WTC11 (cell line): ENCODE results near the gene PNLIPRP1. TPM values are rescaled to one million over a fixed set of nuclear protein-coding genes. Genes with fewer than 3 reads are reported as not detected.

Experiments
- ATAC-seq: fragments of 200-7000 bp; cut with Tn5 transposase; 2 replicates; pipeline ENCODE4 v1.10.0; 2021; ENCODE audit warnings: mild to moderate bottlenecking, moderate library complexity
- CTCF ChIA-PET: fragments of 300-600 bp; sonication (Branson Sonifier 250); formaldehyde crosslinking; loops from one replicate; lab custom pipeline; 2021; ENCODE audit warnings: antibody characterized with exemption; lab: Charles Lee
- POLR2A ChIA-PET: fragments of 350-600 bp; sonication (Branson Sonifier 250); formaldehyde crosslinking; loops from one replicate; lab custom pipeline; 2021; ENCODE audit warnings: antibody characterized with exemption; lab: Charles Lee
- DNase-seq: peaks from one replicate; pipeline ENCODE4 v3.0.0; 2021; ENCODE audit warnings: low spot score
- H3K27ac Mint-ChIP-seq: 2 replicates; pipeline ENCODE4 v1.8.0; 2021; ENCODE audit warnings: mixed read lengths
- H3K27me3 Mint-ChIP-seq: 2 replicates; pipeline ENCODE4 v1.8.0; 2021; ENCODE audit warnings: low read depth, mild to moderate bottlenecking, moderate library complexity, mixed read lengths
- H3K36me3 Mint-ChIP-seq: 2 replicates; pipeline ENCODE4 v1.8.0; 2021; ENCODE audit warnings: mixed read lengths
- H3K4me1 Mint-ChIP-seq: 2 replicates; pipeline ENCODE4 v1.8.0; 2022; ENCODE audit warnings: mixed read lengths
- H3K4me3 Mint-ChIP-seq: 2 replicates; pipeline ENCODE4 v1.8.0; 2021; ENCODE audit warnings: mild to moderate bottlenecking, moderate library complexity, mixed read lengths
- H3K9me3 Mint-ChIP-seq: 2 replicates; pipeline ENCODE4 v1.8.0; 2021; ENCODE audit warnings: mixed read lengths
- CREM ChIP-seq: sonication (generic); formaldehyde crosslinking; IDR thresholded peaks from 2 replicates; pipeline ENCODE4 v1.8.1; 2022; ENCODE audit warnings: mild to moderate bottlenecking, missing genetic modification reagents, moderate library complexity
- ESRRA ChIP-seq: sonication (generic); formaldehyde crosslinking; IDR thresholded peaks from 2 replicates; pipeline ENCODE4 v1.8.1; 2022; ENCODE audit warnings: mild to moderate bottlenecking, missing genetic modification reagents, borderline replicate concordance
- ETV6 ChIP-seq: sonication (generic); formaldehyde crosslinking; IDR thresholded peaks from 2 replicates; pipeline ENCODE4 v1.8.1; 2022; ENCODE audit warnings: mild to moderate bottlenecking, missing genetic modification reagents
- GRHL2 ChIP-seq: fragments of 250-450 bp; sonication (Bioruptor Pico); IDR thresholded peaks from 2 replicates; pipeline ENCODE4 v1.8.0; 2022; ENCODE audit warnings: mild to moderate bottlenecking, moderate library complexity; ENCODE audit not compliant: insufficient replicate concordance, severe bottlenecking
- HMGA2 ChIP-seq: fragments of 250-450 bp; sonication (Bioruptor Pico); IDR thresholded peaks from 2 replicates; pipeline ENCODE4 v1.4.0; 2021; ENCODE audit warnings: mild to moderate bottlenecking, moderate library complexity
- KAT7 ChIP-seq: sonication (generic); formaldehyde crosslinking; IDR thresholded peaks from 2 replicates; pipeline ENCODE4 v1.8.1; 2023; ENCODE audit warnings: missing genetic modification reagents, mild to moderate bottlenecking, borderline replicate concordance
- MXD4 ChIP-seq: fragments of 250-450 bp; sonication (Bioruptor Pico); IDR thresholded peaks from 2 replicates; pipeline ENCODE4 v1.8.0; 2021; ENCODE audit warnings: mild to moderate bottlenecking, moderate library complexity, borderline replicate concordance
- MYBL2 ChIP-seq: sonication (generic); formaldehyde crosslinking; IDR thresholded peaks from 2 replicates; pipeline ENCODE4 v1.8.1; 2023; ENCODE audit warnings: mild to moderate bottlenecking, moderate library complexity, missing genetic modification reagents
- NR3C1 ChIP-seq: sonication (generic); formaldehyde crosslinking; conservative IDR thresholded peaks from 2 replicates; pipeline ENCODE4 v1.8.1; 2023; ENCODE audit warnings: low read depth, mild to moderate bottlenecking, missing genetic modification reagents
- RORB ChIP-seq: fragments of 250-450 bp; sonication (Bioruptor Pico); IDR thresholded peaks from 2 replicates; pipeline ENCODE4 v1.9.0; 2021; ENCODE audit warnings: mild to moderate bottlenecking
- SMAD4 ChIP-seq: sonication (generic); formaldehyde crosslinking; IDR thresholded peaks from 2 replicates; pipeline ENCODE4 v1.8.0; 2022; ENCODE audit warnings: mild to moderate bottlenecking, missing genetic modification reagents
- TP53 ChIP-seq: sonication (generic); formaldehyde crosslinking; IDR thresholded peaks from 2 replicates; pipeline ENCODE4 v1.8.1; 2023; ENCODE audit warnings: mild to moderate bottlenecking, missing genetic modification reagents
- ZBTB21 ChIP-seq: sonication (generic); formaldehyde crosslinking; IDR thresholded peaks from 2 replicates; pipeline ENCODE4 v1.8.1; 2023; ENCODE audit warnings: mild to moderate bottlenecking, missing genetic modification reagents, borderline replicate concordance
- ZNF263 ChIP-seq: sonication (generic); formaldehyde crosslinking; IDR thresholded peaks from 2 replicates; pipeline ENCODE4 v1.8.1; 2022; ENCODE audit warnings: low read depth, mild to moderate bottlenecking, moderate library complexity, missing genetic modification reagents
- ZNF317 ChIP-seq: sonication (generic); formaldehyde crosslinking; IDR thresholded peaks from 2 replicates; pipeline ENCODE4 v1.8.1; 2023; ENCODE audit warnings: low read depth, mild to moderate bottlenecking, moderate library complexity, missing genetic modification reagents, borderline replicate concordance
- ZNF396 ChIP-seq: fragments of 250-450 bp; sonication (Bioruptor Pico); IDR thresholded peaks from 2 replicates; pipeline ENCODE4 v1.8.0; 2021; ENCODE audit warnings: mild to moderate bottlenecking, moderate library complexity, borderline replicate concordance
- ZNF423 ChIP-seq: fragments of 250-450 bp; sonication (Bioruptor Pico); IDR thresholded peaks from 2 replicates; pipeline ENCODE4 v2.1.2; 2022; ENCODE audit warnings: mild to moderate bottlenecking, moderate library complexity
- total RNA-seq: library from RNA; stranded (reverse); gene quantifications from 3 replicates; pipeline ENCODE4 v1.2.3, GENCODE V29; 2021
- TF ChIP-seq, protein P1 (sequence below): sonication (generic); formaldehyde crosslinking; IDR thresholded peaks from 2 replicates; pipeline ENCODE4 v1.8.0; 2023; ENCODE audit warnings: mild to moderate bottlenecking, missing genetic modification reagents
- TF ChIP-seq, protein P2 (sequence below): sonication (generic); formaldehyde crosslinking; IDR thresholded peaks from 2 replicates; pipeline ENCODE4 v1.8.1; 2022; ENCODE audit warnings: low read depth, mild to moderate bottlenecking, moderate library complexity, missing genetic modification reagents, borderline replicate concordance
- TF ChIP-seq, protein P3 (sequence below): sonication (generic); formaldehyde crosslinking; IDR thresholded peaks from 2 replicates; pipeline ENCODE4 v1.8.1; 2022; ENCODE audit warnings: missing genetic modification reagents, borderline replicate concordance
- TF ChIP-seq, protein P4 (sequence below): fragments of 200-600 bp; IDR thresholded peaks from 2 replicates; pipeline ENCODE4 v1.8.0; 2022; ENCODE audit warnings: antibody characterized with exemption
- TF ChIP-seq, protein P5 (sequence below): sonication (generic); formaldehyde crosslinking; IDR thresholded peaks from 2 replicates; pipeline ENCODE4 v1.8.1; 2023; ENCODE audit warnings: mild to moderate bottlenecking, missing genetic modification reagents, moderate library complexity

The PNLIPRP1 gene
- total RNA-seq, 1 experiment from 2014 or later = 0.68 TPM

DNA sequence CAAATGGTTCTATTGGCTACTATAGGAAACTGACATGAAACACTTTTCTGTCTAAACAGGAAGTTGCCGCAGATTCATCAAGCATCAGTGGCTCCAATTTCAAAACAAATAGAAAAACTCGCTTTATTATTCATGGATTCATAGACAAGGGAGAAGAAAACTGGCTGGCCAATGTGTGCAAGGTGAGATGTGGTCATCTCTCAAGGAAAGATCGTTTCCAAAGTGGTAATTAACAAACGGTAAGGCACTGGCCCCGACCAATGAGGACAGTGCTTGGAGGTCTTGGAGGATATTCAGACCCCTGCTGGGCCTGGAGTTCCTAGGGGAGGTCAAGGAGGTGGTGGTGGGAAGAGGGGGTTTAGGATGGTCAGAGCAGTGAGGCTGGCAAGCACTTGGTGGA, 42.5 kb upstream of the PNLIPRP1 start (continued):
- TF ChIP-seq, protein P1, sequence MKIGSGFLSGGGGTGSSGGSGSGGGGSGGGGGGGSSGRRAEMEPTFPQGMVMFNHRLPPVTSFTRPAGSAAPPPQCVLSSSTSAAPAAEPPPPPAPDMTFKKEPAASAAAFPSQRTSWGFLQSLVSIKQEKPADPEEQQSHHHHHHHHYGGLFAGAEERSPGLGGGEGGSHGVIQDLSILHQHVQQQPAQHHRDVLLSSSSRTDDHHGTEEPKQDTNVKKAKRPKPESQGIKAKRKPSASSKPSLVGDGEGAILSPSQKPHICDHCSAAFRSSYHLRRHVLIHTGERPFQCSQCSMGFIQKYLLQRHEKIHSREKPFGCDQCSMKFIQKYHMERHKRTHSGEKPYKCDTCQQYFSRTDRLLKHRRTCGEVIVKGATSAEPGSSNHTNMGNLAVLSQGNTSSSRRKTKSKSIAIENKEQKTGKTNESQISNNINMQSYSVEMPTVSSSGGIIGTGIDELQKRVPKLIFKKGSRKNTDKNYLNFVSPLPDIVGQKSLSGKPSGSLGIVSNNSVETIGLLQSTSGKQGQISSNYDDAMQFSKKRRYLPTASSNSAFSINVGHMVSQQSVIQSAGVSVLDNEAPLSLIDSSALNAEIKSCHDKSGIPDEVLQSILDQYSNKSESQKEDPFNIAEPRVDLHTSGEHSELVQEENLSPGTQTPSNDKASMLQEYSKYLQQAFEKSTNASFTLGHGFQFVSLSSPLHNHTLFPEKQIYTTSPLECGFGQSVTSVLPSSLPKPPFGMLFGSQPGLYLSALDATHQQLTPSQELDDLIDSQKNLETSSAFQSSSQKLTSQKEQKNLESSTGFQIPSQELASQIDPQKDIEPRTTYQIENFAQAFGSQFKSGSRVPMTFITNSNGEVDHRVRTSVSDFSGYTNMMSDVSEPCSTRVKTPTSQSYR = no peak
- no peak for TF ChIP-seq MYBL2 (CRISPR knock-in tag)
- no peak for TF ChIP-seq ZNF423 (CRISPR knock-in tag)
- TF ChIP-seq ZNF263 (CRISPR knock-in tag) = no peak
- TF ChIP-seq GRHL2 (CRISPR knock-in tag) = no peak
- no peak for TF ChIP-seq MXD4 (CRISPR knock-in tag)
- TF ChIP-seq ETV6 (CRISPR knock-in tag) = no peak
- no peak for TF ChIP-seq SMAD4 (CRISPR knock-in tag)

DNA sequence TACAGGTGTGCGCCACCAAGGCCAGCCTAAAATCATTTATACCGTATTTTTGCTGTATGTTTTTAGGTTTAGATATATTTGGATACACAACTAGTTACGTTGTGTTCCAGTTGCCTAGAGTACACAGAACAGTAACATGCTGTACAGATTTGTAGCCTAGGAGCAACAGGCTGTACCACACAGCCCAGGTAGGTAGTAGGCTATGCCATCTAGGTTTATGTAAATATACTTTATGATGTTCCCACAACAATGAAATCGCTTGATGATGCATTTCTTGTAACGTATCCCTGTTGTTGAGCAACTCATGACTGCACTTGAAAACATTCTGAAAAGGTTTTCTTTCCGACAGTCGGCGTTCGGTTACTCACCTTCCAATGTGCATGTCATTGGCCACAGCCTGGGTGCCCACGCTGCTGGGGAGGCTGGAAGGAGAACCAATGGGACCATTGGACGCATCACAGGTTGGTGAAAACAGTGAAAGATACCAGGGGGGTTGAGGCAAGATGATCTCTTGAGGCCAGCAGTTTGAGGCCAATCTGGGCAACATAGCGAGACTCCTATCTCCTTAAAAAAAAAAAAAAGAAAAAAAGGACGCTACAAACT, 37.3 kb upstream of the PNLIPRP1 start:
- CTCF ChIA-PET = no interaction called here
- TF ChIP-seq TP53 (CRISPR knock-in tag) (no peak), ESRRA (CRISPR knock-in tag) (no peak), KAT7 (CRISPR knock-in tag) (no peak), RORB (no peak), ZNF396 (CRISPR knock-in tag) (no peak), MXD4 (CRISPR knock-in tag) (no peak)
- TF ChIP-seq, protein P2, sequence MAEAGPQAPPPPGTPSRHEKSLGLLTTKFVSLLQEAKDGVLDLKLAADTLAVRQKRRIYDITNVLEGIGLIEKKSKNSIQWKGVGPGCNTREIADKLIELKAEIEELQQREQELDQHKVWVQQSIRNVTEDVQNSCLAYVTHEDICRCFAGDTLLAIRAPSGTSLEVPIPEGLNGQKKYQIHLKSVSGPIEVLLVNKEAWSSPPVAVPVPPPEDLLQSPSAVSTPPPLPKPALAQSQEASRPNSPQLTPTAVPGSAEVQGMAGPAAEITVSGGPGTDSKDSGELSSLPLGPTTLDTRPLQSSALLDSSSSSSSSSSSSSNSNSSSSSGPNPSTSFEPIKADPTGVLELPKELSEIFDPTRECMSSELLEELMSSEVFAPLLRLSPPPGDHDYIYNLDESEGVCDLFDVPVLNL (CRISPR knock-in tag) = no peak
- TF ChIP-seq, protein P3, sequence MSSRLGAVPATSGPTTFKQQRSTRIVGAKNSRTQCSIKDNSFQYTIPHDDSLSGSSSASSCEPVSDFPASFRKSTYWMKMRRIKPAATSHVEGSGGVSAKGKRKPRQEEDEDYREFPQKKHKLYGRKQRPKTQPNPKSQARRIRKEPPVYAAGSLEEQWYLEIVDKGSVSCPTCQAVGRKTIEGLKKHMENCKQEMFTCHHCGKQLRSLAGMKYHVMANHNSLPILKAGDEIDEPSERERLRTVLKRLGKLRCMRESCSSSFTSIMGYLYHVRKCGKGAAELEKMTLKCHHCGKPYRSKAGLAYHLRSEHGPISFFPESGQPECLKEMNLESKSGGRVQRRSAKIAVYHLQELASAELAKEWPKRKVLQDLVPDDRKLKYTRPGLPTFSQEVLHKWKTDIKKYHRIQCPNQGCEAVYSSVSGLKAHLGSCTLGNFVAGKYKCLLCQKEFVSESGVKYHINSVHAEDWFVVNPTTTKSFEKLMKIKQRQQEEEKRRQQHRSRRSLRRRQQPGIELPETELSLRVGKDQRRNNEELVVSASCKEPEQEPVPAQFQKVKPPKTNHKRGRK (CRISPR knock-in tag) = no peak
- Mint-ChIP-seq H3K36me3 (no peaks in the 10 kb centered on the region), H3K9me3 (peaks cover under 1% of the 10 kb centered on the region; the same call in 1 of the 2 replicates), H3K27ac (no peak overlapping the region), H3K4me3 (no peak overlapping the region), H3K4me1 (peaks cover 21% of the 10 kb centered on the region), H3K27me3 (no peaks in the 10 kb centered on the region)
- POLR2A ChIA-PET = no interaction called here
- DNase-seq (no peak), ATAC-seq (no peak)

DNA sequence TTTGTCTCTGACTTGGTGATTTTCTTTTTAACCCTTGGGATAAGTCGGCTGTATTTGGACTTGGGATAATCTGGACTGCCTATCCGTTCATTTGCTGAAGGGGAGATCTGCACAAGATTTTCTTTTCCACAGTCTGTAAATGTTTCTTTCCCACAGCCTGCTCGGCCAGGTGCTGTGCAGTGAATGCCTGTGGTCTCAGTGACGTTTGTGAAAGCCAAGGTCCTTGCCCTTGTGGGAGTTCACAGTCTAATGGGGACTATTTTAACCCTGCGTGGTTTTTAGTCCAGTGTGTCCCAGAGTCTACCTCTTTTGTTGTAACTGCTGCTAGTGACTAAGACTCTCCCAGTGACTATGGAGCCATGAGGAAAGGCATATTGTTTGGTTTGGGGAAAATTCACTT, 36.1 kb upstream of the PNLIPRP1 start:
- POLR2A ChIA-PET = no interaction called here
- CTCF ChIA-PET = no interaction called here
- no peaks in the 10 kb centered on the region for H3K9me3 Mint-ChIP-seq
- DNase-seq = no peak
- no peaks in the 10 kb centered on the region for H3K27me3 Mint-ChIP-seq
- H3K36me3 Mint-ChIP-seq = no peaks in the 10 kb centered on the region
- ATAC-seq = no peak
- peaks cover 21% of the 10 kb centered on the region for H3K4me1 Mint-ChIP-seq
- H3K27ac Mint-ChIP-seq = peak overlapping the region; percentile 36
- H3K4me3 Mint-ChIP-seq = no peak overlapping the region
- TF ChIP-seq, protein P4, sequence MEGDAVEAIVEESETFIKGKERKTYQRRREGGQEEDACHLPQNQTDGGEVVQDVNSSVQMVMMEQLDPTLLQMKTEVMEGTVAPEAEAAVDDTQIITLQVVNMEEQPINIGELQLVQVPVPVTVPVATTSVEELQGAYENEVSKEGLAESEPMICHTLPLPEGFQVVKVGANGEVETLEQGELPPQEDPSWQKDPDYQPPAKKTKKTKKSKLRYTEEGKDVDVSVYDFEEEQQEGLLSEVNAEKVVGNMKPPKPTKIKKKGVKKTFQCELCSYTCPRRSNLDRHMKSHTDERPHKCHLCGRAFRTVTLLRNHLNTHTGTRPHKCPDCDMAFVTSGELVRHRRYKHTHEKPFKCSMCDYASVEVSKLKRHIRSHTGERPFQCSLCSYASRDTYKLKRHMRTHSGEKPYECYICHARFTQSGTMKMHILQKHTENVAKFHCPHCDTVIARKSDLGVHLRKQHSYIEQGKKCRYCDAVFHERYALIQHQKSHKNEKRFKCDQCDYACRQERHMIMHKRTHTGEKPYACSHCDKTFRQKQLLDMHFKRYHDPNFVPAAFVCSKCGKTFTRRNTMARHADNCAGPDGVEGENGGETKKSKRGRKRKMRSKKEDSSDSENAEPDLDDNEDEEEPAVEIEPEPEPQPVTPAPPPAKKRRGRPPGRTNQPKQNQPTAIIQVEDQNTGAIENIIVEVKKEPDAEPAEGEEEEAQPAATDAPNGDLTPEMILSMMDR = no peak
- no peak for TF ChIP-seq GRHL2 (CRISPR knock-in tag)
- no peak for TF ChIP-seq ZNF263 (CRISPR knock-in tag)
- TF ChIP-seq, protein P2 (CRISPR knock-in tag) = no peak
- no peak for TF ChIP-seq HMGA2 (CRISPR knock-in tag)
- no peak for TF ChIP-seq ZNF317 (CRISPR knock-in tag)
- TF ChIP-seq ZBTB21 (CRISPR knock-in tag) = no peak
- TF ChIP-seq, protein P3 (CRISPR knock-in tag) = no peak
- TF ChIP-seq CREM (CRISPR knock-in tag) = no peak
- TF ChIP-seq, protein P5, sequence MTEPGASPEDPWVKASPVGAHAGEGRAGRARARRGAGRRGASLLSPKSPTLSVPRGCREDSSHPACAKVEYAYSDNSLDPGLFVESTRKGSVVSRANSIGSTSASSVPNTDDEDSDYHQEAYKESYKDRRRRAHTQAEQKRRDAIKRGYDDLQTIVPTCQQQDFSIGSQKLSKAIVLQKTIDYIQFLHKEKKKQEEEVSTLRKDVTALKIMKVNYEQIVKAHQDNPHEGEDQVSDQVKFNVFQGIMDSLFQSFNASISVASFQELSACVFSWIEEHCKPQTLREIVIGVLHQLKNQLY = no peak
- no peak for TF ChIP-seq NR3C1 (CRISPR knock-in tag)
